Cerebellar nuclear complex (tissue), 1 donor: Measurements from ENCODE around the gene DNAJB9.

Source experiments
- DNase-seq, 2 experiments: peaks; one replicate each; lab custom pipeline; 2025; lab: John Stamatoyannopoulos, UW

The DNAJB9 gene

DNA sequence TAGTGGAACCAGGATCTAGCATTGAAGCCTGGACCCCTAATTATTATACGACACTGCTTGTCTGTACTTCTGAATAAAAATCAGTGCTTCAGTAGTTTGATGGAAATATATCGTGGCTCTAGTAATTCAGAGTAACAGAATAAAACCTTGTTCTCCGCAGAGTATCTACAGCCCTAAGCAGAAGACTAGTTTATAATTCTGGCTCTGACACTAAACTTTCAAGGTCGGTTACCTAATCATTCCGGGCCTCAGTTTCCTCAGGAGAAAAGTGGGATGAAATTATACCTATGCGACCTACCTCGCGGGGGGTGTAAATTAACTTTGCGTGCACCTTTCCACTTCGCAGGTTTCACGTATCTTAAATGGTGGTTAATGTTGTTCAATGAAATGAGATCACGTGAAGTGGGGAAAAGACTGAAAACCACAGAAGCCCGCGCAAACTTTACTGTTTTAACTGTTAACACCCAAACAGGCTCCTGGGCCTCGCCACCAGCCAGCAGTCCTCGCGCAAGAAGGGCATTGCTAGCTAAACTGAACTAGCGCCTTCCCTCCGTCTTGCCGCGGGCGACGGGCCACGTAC, 783 bp upstream of the DNAJB9 start:
- no peak for DNase-seq

DNA sequence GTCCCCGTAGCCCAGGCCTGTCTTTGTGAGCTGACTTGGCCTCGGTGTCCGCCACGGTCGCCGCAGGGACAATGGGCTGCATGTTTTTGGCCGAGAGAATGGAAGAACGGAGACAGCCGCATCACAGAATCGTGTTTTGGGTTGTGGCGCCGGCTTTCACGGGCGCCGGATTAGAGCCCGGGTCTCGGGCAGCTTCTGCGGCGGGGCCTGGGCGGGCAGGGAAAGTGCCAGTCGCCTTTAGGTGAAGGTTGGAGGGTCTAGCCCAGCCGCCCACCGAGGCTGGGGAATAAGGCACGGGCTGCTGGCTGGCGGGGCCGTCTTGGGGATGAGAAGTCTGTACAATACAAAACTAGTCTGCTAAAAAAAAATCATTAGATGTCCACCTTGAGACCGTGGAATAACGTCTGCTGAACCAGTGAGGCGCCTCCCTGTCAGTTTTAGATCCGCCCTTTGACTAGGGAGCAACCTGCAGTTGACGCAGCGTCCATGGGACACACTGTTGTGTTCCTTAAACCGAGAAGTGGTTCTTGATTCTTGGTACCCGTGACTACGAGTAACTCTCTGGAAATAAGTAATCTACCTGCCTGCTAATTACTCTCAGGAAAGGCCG, 577 bp downstream of the DNAJB9 start:
- DNase-seq, result no peak

- no peak for DNase-seq
These were observed 2.8 kb downstream of the DNAJB9 start for GRCh38 chr7:108572480-108572879.

- DNase-seq, result no peak
These were observed 5.5 kb downstream of the DNAJB9 start for GRCh38 chr7:108575156-108575555.

- no peak for DNase-seq
These were observed 6.4 kb downstream of the DNAJB9 start for GRCh38 chr7:108576116-108576515.

DNA sequence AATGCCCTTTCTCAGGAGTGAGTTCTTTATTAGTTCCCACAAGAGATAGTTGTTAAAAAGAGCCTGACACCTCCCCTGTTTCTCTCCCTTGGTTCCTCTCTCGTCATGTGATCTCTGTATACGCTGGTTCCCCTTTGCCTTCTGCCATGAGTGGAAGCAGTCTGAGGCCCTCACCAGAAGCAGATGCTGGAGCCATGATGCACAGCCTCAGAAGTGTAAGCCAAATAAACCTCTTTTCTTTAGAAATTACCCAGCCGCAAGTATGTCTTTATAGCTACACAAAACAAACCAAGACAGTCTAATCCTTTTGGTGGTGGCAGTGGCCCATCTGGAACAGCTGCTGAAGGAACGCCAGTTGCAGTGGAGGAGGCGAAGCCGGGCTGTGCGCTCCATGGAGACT, 9.3 kb downstream of the DNAJB9 start:
- DNase-seq, result no peak

GRCh38 chr7:108580298-108580697, 10.6 kb downstream of the DNAJB9 start:
- DNase-seq, result no peak

- DNase-seq, result no peak
These were observed 12.2 kb downstream of the DNAJB9 start for GRCh38 chr7:108581655-108582491.

DNA sequence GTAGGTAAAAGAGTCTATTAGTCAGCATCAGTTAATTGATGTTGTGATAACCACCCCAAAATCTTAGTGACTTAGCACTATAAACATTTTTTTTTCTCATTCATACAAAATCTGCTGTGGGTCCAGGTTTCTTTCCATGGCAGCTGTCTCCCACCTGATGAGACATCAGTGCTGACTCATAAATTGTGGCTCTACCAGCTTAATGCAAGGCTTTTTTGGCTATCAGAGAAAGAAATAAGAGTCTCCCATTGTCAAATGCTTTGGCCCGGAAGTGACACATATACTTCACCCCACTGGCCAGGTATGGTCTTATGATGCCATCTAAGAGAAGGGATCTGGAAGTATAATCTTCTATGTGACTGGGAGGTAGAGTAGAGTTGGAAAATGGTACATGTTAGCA, 14.5 kb downstream of the DNAJB9 start:
- DNase-seq, result no peak

DNA sequence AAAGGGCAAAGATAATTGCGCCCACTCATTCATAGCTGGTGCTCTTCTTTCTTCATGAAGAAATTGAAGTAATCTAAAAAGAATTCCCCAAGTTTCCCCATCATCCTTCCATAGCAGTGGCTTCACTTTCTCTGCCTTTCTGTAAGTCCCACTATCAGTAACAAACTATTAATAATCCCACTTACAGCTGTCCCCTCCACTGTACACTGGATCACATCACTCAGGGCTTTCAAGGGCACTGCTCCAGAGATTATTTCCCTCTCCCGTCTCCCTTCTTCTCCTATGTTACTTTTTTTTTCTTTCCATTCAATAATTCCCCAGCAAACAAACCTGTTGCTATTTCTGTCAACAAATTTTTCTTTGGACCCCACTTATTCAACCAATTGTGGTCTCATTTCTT, 16.2 kb downstream of the DNAJB9 start:
- DNase-seq, result no peak

DNA sequence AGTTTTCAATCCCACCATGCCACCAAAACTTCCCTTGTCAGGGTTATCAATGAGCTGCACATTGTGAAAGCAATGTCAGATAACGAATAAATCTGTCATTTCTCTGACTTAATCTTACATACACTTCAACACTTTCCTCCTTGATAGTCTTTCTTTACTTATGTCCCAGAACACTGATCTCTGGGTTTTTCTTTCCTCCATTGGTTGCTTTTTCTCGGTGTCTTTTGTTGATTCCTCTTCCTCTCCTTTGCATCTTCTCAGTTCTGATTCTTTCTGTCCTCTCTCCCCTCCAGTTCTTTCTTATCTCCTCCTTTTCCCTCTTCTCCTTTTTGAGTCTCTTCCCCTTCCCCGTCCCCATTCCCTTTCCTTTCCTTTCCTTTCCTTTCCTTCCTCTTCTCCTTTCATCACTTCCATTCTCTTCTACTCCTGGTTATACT, 16.6 kb downstream of the DNAJB9 start:
- DNase-seq, result no peak

- DNase-seq, result no peak
These were observed 19.5 kb downstream of the DNAJB9 start for GRCh38 chr7:108589199-108589598.

DNA sequence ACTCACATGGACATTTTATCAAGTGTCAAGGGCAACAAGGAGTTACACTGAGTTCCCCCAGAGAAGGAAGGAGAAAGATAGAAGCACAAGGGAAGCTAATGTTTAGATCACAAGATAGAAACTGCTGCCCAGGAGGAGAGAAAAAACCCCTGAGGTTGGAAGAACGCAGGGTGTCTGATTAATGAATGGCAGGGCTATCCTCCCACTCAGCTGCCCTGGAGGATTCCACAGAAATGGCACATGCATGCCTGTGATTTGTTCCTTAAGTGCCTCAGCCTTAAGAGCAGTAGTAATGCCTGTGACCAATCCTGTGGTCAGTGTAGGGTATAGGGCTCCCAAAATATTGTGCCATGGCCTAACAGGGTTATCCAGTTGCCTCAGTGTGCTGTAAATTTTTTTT, 20.2 kb downstream of the DNAJB9 start:
- no peak for DNase-seq

DNA sequence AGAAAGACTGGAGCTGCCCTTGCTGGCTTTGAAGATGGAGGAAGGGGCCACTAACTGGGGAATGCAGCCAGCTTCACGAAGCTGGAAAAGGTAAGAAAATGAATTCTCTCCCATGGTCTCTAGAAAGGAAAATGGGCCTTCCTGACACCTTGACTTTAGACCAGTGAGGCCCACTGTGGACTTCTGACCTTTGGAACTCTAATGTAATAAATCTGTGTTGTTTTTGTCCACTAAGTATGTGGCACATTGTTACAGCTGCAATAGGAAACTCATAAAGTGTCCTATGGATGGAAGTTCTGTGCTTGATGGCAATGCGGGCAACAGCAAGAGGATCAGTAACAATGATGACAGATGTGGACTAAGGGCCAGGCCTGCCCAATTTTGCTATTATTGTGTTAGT, 20.9 kb downstream of the DNAJB9 start:
- DNase-seq, result no peak

DNA sequence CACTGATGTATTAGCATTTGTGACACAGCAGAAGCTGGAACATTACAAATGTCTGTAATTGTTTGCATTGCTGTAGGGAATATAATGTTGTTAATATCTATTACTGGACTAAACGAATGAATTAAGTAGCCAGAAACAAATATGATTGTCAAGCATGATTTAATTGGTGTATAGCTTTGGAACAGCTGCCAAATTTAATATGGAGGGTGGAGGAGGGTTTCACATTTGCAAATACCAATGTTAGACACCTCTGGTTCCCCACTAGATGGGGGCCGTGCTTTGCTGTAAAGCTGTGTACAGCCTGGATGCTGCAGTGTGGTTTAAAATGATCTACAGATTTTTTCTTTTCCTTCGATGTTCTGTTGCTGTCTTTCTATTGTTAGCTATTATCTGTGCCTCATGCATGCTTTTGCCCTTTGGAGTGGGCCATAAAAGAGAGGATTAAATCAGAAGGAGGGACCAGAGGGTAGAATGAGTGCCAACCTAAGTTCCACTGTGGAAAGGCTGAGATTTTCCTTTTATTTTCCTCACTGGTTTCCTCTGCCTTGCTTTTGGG, 23.1 kb downstream of the DNAJB9 start:
- DNase-seq, result no peak

DNA sequence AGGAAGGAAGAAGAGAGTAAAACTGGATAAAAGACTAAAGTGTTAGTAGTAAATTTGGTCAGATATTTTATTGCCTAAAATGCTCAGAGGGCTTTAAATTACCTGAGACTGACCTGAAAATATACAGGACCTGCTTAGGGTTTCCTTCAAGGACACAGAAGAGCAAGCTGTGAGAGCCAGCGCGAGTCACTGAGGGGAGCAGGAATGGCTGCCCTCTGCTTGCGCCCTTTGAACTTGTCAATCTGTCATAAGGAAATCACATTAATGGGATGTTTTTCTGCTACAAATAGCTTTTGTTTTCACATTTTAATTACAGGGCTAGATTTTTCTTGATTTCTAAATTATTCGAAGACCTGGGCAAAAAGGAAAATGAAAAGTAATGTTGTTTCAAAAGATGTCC, 26.9 kb downstream of the DNAJB9 start:
- DNase-seq, result no peak

DNA sequence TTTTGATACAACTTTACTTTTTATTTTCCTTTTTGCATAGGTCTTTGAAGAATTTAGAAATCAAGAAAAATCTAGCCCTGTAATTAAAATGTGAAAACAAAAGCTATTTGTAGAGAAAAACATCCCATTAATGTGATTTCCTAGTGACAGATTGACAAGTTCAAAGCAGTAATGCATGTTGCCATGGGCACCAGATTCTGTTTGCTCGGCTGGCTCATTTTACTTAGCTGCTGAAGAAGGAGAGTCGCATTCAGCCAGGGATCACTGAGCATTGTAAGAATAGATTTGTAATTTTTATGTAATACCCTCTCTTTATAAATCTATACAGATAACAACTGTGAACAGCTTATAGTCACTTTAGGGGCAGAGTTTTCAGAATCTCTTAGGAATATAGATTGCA, 28.5 kb downstream of the DNAJB9 start:
- no peak for DNase-seq

- no peak for DNase-seq
These were observed 29.4 kb downstream of the DNAJB9 start for GRCh38 chr7:108598914-108599580.

GRCh38 chr7:108600399-108600798, 30.7 kb downstream of the DNAJB9 start:
- DNase-seq, result no peak

DNA sequence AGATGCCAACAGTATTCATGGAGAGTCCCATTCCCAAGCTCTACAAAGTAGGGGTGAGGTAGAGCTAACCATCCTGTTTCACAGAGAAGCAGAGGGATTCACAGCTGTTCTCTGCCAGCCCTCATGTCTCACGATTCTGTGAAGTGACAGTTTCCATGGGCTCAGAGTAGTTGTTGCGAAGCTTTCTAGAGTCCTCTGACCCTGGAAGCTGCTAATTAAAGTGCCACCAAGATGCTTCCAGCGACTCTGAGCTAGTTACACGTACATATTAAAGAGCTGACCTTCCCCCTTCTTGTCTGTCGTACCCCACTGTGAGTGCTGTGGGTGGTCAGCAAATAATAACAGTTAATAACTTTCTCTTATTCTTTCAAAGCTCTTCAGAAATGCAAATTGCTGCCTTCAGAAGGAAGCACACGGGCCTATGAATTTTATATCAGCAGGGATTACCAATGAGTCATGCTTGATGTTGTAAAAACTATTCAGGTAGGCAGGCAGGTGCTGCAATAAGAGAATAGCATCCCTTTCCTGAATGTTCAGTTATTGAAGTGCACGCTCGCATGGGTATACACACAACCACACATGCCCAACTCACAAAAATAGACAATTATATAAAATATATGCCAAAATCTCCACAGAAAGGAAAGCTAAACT, 34.1 kb downstream of the DNAJB9 start:
- no peak for DNase-seq

GRCh38 chr7:108604307-108605077, 34.8 kb downstream of the DNAJB9 start:
- no peak for DNase-seq
